SIG-M5 (cell line): ENCODE measurements around the gene SPRYD4.
"Not testable (repeated sequence)": the region's sequence is repeated elsewhere in the genome, so short reads cannot be mapped to it uniquely, and the experiment has no call there.

Source experiments
- DNase-seq: peaks from one replicate; lab custom pipeline; 2025; lab: John Stamatoyannopoulos, UW

Gene SPRYD4

DNA sequence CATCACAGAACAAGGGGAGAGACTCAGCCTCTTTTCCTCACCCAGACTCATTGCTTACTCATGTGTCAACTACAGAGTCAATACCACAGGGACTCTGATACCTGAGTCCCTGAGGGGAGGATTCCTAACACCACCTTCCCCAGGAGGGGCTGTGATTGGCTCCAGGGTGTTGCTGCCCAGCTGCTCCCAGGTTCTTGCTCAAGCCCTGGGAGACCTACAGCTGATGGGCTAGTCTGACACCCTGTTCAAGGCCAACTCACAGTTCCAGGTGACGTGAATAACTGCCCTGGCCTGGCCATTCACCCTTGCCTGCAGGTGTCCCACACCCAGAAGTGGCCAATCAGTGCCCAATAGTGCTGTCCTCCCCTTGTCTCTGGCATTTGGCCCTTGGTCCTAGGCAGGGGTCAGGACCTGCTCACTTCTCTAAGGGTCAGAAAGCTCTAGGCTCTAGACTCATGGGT is 8.6 kb downstream of the SPRYD4 start:
- DNase-seq = no peak

- DNase-seq = no peak
These were observed 9.3 kb downstream of the SPRYD4 start for GRCh38 chr12:56477521-56478225.

- DNase-seq = no peak
These were observed 11.2 kb downstream of the SPRYD4 start for GRCh38 chr12:56479625-56480024.

DNA sequence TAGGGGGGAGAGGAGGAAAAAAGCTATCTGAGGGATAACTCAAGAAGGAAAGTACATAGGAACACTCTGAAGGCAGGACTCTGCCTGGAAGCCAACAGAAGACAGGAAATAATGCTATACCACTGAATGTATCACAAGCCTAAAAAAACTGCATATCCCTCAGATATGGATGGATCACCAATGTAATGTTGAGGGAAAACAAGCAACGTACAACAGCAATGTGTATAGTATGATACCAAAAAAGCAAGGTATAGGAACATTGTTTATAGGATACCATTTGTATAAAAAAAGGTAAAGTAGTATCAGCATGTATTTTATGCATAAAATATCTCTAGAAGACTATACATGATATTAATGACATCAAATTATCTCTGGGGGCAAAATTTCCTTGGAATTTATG is 16.2 kb downstream of the SPRYD4 start:
- DNase-seq = no peak

GRCh38 chr12:56486694-56487093 is 18.3 kb downstream of the SPRYD4 start:
- no peak for DNase-seq

- DNase-seq = no peak
These were observed 19.2 kb downstream of the SPRYD4 start for GRCh38 chr12:56487448-56488040.

DNA sequence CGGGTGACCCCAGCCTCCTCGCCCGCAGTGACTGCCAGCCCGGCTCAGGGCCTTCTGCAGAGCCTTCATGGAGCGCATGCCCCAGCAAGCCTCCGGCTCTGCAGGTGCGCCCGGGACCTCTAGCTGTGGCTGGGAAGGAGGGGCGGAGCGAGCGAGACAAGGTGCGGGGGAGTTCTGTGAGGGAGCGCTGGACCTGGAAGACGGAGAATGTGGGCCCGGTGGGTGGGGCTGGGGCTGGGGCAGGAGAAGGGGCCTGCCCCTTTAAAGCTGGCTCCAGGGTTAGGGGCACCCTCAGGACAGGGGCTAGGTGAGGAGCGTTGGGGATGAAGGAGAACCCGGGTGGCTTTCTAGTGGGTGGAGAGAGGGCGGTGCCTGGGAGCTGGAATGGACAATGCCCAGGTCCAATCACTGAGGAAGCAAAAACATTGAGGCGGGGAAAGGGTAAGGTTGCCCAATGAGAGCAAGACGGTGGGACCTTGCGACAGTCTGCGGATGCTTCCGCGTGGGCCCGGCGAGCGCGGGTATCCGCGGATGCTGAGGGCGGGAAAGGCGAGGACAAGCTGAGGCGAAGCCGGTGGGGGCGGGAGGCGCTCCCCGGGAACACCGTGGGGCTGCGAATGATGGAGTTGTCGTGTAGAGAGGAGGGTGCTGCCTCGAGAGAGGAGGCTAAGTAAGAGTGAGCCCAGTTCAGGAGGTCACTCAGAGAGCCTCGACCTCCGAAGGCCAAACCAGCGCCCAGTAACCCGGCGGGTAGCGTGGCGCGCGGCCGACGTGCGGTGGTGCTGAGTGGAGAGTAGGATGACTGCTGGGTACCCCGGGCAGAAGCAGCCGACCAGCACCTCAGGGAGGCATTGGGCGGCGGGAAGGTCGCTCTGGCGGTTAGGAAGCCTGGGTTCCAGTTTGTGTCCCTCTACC is 19.9 kb downstream of the SPRYD4 start, which contains the start of gene GLS2:
Gene GLS2, minus strand, starts transcription at position 121 of the 915 bp plus-strand sequence. Its CDS starts 43 bp downstream, at position 78.
- DNase-seq = no peak

GRCh38 chr12:56490360-56490759 is 22.0 kb downstream of the SPRYD4 start:
- DNase-seq = no peak

GRCh38 chr12:56493409-56494105 is 25.2 kb downstream of the SPRYD4 start:
- DNase-seq = not testable (repeated sequence)

GRCh38 chr12:56494106-56494415 is 25.7 kb downstream of the SPRYD4 start:
- DNase-seq = not testable (repeated sequence)

- DNase-seq = not testable (repeated sequence)
These were observed 26.1 kb downstream of the SPRYD4 start for GRCh38 chr12:56494481-56494880.

- not testable (repeated sequence) for DNase-seq
These were observed 28.3 kb downstream of the SPRYD4 start for GRCh38 chr12:56496704-56497103.

GRCh38 chr12:56498126-56498902 is 29.9 kb downstream of the SPRYD4 start:
- DNase-seq = not testable (repeated sequence)

GRCh38 chr12:56499452-56499851 is 31.1 kb downstream of the SPRYD4 start:
- DNase-seq = not testable (repeated sequence)

DNA sequence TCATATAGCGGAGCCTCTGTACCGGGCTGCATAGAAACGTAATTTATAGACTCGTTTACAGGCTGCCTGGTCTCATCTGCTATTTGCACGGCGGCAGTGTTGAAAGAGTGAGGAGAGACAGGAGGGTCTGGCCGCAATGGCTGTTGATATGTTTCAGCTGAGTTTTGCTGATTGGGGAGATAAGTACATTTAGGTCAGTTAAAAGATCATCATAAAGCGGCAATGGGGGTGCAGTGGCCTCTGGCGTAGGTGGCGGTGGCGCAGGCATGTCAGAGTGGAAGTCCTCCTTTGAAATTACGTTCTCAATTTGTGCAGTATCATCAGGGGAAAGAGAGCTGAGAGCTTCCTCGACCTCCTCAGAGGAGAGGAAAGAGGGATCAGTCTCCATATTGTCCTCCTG is 31.5 kb downstream of the SPRYD4 start:
- DNase-seq = not testable (repeated sequence)

DNA sequence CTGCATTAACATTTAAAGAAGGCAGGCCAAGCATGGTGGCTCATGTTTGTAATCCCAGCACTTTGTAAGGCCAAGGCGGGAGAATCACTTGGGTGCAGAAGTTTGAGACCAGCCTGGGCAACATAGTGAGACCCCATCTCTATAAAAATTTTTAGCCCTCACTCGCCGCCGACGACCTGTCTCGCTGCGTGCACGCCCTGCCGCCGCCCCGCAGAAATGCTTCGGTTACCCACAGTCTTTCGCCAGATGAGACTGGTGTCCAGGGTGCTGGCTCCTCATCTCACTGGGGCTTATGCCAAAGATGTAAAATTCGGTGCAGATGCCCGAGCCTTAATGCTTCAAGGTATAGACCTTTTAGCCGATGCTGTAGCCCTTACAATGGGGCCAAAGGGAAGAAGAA is 42.4 kb downstream of the SPRYD4 start:
- no peak for DNase-seq

DNA sequence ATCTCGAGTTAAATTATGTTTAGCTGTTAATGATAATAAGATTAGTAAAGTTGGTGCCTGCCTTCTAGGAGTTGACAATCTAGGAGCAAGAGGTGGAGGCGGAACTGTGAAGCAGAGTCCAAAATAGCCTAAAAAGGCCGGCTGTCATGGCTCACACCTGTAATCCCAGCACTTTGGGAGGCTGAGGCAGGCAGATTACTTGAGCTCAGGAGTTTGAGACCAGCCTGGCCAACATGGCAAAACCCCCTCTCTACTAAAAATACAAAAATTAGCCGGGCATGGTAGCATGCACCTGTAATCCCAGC is 45.6 kb downstream of the SPRYD4 start:
- DNase-seq = not testable (repeated sequence)

- DNase-seq = no peak
These were observed 49.5 kb downstream of the SPRYD4 start for GRCh38 chr12:56517854-56518253.

- DNase-seq = no peak
These were observed 50.2 kb downstream of the SPRYD4 start for GRCh38 chr12:56518570-56518969.

- DNase-seq = no peak
These were observed 51.7 kb downstream of the SPRYD4 start for GRCh38 chr12:56520048-56520447.

DNA sequence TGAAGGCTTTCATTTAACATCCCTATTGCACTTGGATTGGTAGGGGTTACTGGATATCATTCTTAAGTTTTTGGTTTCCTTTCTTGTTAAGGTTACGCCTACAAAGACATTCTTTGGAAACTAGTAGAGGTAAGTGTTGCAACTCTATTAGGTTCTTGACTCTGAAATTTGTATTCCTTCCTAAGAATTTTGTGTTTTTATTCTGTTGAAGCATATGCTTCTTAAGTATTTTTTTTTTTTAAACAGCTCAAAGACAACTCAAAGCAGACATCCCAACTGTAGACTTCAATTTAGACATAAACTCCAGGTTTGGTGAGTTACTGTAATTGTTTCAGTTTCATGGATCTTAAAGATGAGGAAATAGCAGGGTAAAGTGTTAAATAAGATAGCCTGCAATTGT is 52.1 kb downstream of the SPRYD4 start:
- no peak for DNase-seq
